H1 (cell line): ENCODE measurements around the gene MACROD2. TPM values are rescaled to one million over a fixed set of nuclear protein-coding genes. Genes with fewer than 3 reads are reported as not detected.

Experiments used
- CBX5 ChIP-seq: fragments of 300-800, 300-1000 bp; sonication (generic); IDR thresholded peaks from 2 replicates; pipeline ENCODE4 v1.7.1; 2016; ENCODE audit warnings: antibody characterized with exemption, low read length, low read depth
- NRF1 ChIP-seq: IDR thresholded peaks from 2 replicates; pipeline ENCODE4 v1.6.1; 2011; ENCODE audit warnings: mild to moderate bottlenecking, low read depth, low read length, improper control_type of control experiment
- TAF1 ChIP-seq: IDR thresholded peaks from 2 replicates; pipeline ENCODE4 v1.6.1; 2011; ENCODE audit warnings: mild to moderate bottlenecking, low read depth, low read length
- TAF7 ChIP-seq: optimal IDR thresholded peaks from 2 replicates; pipeline ENCODE3; 2011; ENCODE audit warnings: low read depth, mild to moderate bottlenecking, inconsistent platforms, low read length, moderate library complexity, borderline replicate concordance
- polyA plus RNA-seq, 7 experiments: library from polyadenylated mRNA; depleted of rRNA in 3 of 7; stranded (reverse) in 5 of 7; unstranded in 2 of 7; fragments of >200 nt in 5 of 7; fragments of 200-250 nt in 2 of 7; gene quantifications; 1 replicate in 5 of 7; 2 replicates in 1 of 7; 4 replicates in 1 of 7; pipeline versions ENCODE4 v1.2.1 to v1.2.3, GENCODE V29; 2011 to 2013; ENCODE audit warnings: missing spikeins in 2 of 7, mixed read lengths in 2 of 7
- total RNA-seq: library from RNA; stranded (reverse); fragmentation: NEBNext Ultra II Directional; extraction: Animal tissue kit (Norgen Biotek cat#: 25700); gene quantifications from 2 replicates; pipeline ENCODE4 v1.2.1, GENCODE V29; 2021
- TF ChIP-seq, protein P1 (sequence below), 3 experiments: IDR thresholded peaks; 1 replicate in 2 of 3; 2 replicates in 1 of 3; pipeline versions ENCODE4 v1.5.1 to v1.6.1; 2011; ENCODE audit warnings: low read length in 3 of 3, mild to moderate bottlenecking in 3 of 3, inconsistent platforms in 2 of 3, low read depth in 1 of 3, moderate library complexity in 1 of 3; ENCODE audit not compliant: insufficient read depth in 1 of 3; ENCODE audit errors: control extremely low read depth in 1 of 3

Gene MACROD2
- total and polyA plus RNA-seq, 2 of the 8 experiments (the other 6 are each of a cell fraction or from before 2014, with no cell fraction given), result 0.70 to 3.9 TPM

DNA sequence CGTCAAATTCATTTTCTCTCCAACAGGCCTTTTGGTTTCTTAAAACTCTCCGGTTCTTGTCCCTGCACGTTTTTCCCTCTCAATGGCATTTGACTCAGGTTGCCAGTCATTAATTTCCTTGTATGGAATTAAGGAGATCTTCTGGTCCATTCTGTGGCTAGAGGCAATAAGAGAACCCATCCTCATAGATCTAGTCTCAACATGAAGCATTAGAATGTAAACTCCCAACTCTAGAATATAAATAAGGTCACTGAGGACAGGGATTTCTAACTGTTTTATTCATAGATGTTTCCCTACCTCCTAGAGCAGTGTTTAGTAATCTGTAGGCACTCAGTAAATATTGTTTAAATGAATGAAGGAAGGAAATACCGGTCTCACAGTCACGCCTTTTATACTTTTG is 527.3 kb downstream of the MACROD2 start (continued):
- TF ChIP-seq TAF7, result no peak
- TF ChIP-seq, protein P1, sequence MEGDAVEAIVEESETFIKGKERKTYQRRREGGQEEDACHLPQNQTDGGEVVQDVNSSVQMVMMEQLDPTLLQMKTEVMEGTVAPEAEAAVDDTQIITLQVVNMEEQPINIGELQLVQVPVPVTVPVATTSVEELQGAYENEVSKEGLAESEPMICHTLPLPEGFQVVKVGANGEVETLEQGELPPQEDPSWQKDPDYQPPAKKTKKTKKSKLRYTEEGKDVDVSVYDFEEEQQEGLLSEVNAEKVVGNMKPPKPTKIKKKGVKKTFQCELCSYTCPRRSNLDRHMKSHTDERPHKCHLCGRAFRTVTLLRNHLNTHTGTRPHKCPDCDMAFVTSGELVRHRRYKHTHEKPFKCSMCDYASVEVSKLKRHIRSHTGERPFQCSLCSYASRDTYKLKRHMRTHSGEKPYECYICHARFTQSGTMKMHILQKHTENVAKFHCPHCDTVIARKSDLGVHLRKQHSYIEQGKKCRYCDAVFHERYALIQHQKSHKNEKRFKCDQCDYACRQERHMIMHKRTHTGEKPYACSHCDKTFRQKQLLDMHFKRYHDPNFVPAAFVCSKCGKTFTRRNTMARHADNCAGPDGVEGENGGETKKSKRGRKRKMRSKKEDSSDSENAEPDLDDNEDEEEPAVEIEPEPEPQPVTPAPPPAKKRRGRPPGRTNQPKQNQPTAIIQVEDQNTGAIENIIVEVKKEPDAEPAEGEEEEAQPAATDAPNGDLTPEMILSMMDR (IDR thresholded peaks at IDR 0.05; ENCODE audit: control extremely low read depth in 1 of 3, insufficient read depth in 1 of 3, low read depth in 1 of 3, low read length in 3 of 3), result no peak
- no peak for TF ChIP-seq TAF1
- no peak for TF ChIP-seq NRF1
- TF ChIP-seq CBX5, result no peak
